NCI-H2196 (cell line): ENCODE results near the gene HIC2.
"Not testable (repeated sequence)": the region's sequence is repeated elsewhere in the genome, so short reads cannot be mapped to it uniquely, and the experiment has no call there.

Experiments used
- DNase-seq: peaks from one replicate; lab custom pipeline; 2025; ENCODE audit not compliant: unreplicated experiment; lab: John Stamatoyannopoulos, UW

HIC2 gene

GRCh38 chr22:21417227-21417746 is at the start of gene HIC2:
Gene HIC2, plus strand, starts transcription at chr22:21417371. Its CDS starts 25,461 bp downstream, at chr22:21442832.
- not testable (repeated sequence) for DNase-seq

GRCh38 chr22:21368603-21369310 is 48.4 kb upstream of the HIC2 start:
- DNase-seq, result not testable (repeated sequence)

GRCh38 chr22:21375880-21376279 is 41.3 kb upstream of the HIC2 start:
- DNase-seq, result not testable (repeated sequence)

GRCh38 chr22:21383701-21384467 is 33.3 kb upstream of the HIC2 start, which contains the start of gene RIMBP3B:
Gene RIMBP3B, plus strand, starts transcription at chr22:21383751. Its CDS starts 108 bp downstream, at chr22:21383859.
- DNase-seq, result not testable (repeated sequence)

GRCh38 chr22:21384468-21385357 is 32.5 kb upstream of the HIC2 start:
- not testable (repeated sequence) for DNase-seq

- not testable (repeated sequence) for DNase-seq
Observed at GRCh38 chr22:21389480-21389879, 27.7 kb upstream of the HIC2 start.

- not testable (repeated sequence) for DNase-seq
Observed at GRCh38 chr22:21390013-21390412, 27.2 kb upstream of the HIC2 start.

- DNase-seq, result not testable (repeated sequence)
Observed at GRCh38 chr22:21394613-21395012, 22.6 kb upstream of the HIC2 start.

- DNase-seq, result not testable (repeated sequence)
Observed at GRCh38 chr22:21401197-21401969, 15.8 kb upstream of the HIC2 start.

- not testable (repeated sequence) for DNase-seq
Observed at GRCh38 chr22:21402763-21403314, 14.3 kb upstream of the HIC2 start.

- not testable (repeated sequence) for DNase-seq
Observed at GRCh38 chr22:21407139-21407538, 10.0 kb upstream of the HIC2 start.

GRCh38 chr22:21407792-21408191 is 9.4 kb upstream of the HIC2 start:
- DNase-seq, result not testable (repeated sequence)

GRCh38 chr22:21416375-21416774 is 796 bp upstream of the HIC2 start:
- not testable (repeated sequence) for DNase-seq

GRCh38 chr22:21417853-21418252 is 682 bp downstream of the HIC2 start:
- not testable (repeated sequence) for DNase-seq

- DNase-seq, result not testable (repeated sequence)
Observed at GRCh38 chr22:21418974-21419638, 1.9 kb downstream of the HIC2 start.

- not testable (repeated sequence) for DNase-seq
Observed at GRCh38 chr22:21420180-21420763, 3.1 kb downstream of the HIC2 start.

- DNase-seq, result not testable (repeated sequence)
Observed at GRCh38 chr22:21424084-21424709, 7.0 kb downstream of the HIC2 start.
